GM21390 (cell line): ENCODE data around the gene LRRC72.
"Not testable (repeated sequence)": the region's sequence is repeated elsewhere in the genome, so short reads cannot be mapped to it uniquely, and the experiment has no call there.

ENCODE experiments used
- ATAC-seq: cut with Tn5 transposase; IDR thresholded peaks from one replicate; pipeline ENCODE4 v1.9.1; 2021; ENCODE audit not compliant: unreplicated experiment

The LRRC72 gene

DNA sequence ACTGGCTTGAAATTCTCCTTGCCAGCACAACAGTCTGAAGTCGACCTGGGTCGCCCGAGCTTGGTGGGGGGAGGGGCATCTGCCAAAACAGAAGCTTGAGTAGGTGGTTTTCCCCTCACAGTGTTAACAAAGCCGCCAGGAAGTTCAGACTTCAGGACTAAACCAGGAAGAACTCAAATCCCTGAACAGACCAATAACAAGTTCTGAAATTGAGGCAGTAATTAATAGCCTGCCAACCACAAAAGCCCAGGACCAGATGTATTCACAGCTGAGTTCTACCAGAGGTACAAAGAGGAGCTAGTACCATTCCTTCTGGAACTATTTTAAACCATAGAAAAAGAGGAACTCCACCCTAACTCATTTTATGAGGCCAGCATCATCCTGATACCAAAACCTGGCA, 45.3 kb downstream of the LRRC72 start:
- no peak for ATAC-seq

DNA sequence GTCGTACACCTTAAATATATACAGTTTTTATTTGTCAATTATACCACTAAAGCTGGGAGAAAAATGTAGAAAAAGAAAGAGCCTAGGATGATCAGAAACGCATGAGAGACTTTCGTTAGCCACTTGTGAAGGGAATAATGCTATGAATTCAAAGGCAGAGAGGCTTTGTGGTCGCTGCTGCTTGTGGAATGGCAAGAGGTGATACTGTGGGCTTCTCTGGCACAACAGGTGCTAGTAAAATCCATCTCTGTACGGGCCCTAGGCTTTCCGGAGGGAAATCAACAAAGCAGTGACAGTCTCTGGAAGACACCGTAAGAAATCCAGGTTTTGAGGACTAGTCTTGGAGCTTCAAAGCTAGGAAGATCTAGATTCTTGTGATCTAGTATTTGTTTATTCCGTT, 52.6 kb downstream of the LRRC72 start:
- ATAC-seq, result no peak

DNA sequence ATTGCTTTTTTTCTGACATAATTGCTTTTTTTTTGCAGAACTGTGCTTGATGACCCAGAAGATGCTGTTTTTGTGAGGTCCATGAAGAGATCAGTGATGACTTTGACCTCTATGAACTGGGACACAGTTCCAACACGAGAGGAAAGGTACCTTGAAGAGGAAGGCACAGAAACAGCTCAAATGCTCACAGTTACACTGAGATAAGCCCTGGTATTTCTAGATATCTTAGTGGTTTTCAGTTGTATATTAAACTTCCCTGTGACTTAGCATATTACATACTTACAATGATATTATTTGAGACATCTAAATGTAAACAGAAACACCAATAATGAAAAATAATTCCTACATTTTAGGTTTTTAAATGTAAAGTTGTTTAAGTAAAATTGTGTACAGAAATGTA, 54.7 kb downstream of the LRRC72 start:
- no peak for ATAC-seq

GRCh38 chr7:16583834-16584233, 57.2 kb downstream of the LRRC72 start:
- no peak for ATAC-seq

DNA sequence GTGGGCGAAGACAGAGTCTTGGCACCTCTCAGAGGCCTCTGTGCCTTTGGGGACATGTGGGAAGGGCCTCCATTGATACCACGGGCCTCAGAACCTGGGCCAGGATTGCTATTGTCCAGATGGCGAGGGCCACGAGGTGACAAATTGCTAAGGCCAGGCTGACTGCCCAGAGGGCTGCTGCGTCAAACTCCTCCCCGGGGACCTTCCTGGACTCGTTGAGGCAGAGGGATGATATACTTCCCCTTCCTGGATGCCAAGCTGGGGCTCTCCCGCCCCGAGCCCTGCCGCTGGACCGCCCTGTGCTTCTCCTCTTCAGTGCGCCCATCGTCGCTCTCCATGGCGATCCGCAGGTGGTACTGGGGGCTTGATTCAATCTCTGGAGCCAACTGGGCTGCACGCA, 58.9 kb downstream of the LRRC72 start:
- ATAC-seq, result no peak

GRCh38 chr7:16586081-16586874, 59.7 kb downstream of the LRRC72 start:
- no peak for ATAC-seq

DNA sequence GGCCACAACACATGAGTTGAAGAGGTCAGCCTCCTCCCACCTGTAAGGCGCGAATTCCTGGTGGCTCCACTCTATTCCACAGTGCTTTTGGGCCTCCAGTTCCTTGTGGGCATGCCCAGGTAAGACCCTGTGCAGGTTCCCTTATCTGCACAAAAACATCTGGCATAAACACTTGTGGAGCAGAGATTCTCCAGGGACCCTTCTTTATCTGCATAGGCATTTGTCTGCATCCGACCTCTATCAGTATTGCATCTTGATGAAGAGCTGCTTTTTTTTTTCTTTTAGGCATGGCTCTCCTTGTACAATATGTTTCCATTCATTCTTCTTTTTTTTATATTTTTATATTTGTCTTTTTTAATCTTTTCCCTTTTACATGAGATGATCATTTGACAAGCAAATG, 60.5 kb downstream of the LRRC72 start:
- ATAC-seq, result no peak

DNA sequence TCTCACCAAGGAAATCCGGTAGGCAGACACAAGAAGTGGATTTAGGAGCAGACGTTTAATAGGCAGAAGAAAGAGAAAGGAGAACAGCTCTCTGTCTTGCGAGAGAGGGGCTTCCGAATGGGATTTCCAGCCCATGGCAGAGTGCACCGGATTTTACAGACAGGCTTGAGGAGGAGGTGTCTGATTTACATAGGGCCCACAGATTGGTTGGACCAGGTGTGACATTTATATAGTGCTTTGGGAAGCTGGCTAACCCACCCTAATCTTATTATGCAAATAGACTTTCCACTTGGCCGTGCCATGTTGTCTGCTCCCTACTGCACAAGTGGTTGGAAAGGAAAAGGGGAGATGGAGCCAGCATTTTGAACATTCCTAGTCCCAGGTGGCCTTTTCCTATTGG, 61.2 kb downstream of the LRRC72 start:
- ATAC-seq, result no peak

DNA sequence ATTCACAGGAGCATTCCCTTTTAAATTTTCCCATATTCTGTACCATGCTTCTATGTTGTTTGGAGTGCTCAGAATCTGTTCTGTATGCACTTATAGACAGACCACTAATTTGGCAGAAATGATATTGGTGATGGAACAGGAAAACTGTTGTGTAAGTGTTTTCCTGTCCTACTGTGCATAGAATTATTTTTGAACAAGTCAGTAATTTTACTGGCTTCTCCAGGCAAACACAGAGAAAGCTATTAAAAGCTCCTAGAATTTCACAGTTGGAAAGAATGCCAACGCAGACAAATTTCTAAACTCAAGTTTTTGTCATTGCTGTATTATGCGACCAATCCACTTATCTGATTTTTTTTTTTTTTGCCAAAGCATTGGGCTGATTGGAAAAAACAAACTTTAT, 63.3 kb downstream of the LRRC72 start:
- ATAC-seq, result no peak

DNA sequence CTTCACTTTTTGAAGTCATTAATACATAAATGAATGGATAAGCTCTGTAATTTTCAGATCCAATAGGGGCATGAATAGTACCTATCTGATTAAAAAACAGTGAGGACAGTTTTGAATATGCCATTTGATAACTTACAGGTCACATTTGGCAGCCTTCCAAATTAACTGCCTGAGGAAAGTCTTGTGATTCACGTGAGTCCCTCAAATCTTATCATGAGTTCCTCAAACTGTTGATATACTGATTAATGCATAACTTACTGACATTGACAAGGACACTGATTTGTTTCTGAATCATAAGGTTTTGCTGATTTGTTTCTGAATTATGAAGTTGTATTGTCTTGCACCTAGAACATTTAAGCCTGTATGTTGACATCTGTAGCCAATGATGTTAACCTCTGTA, 63.8 kb downstream of the LRRC72 start:
- no peak for ATAC-seq

GRCh38 chr7:16592395-16592794, 65.8 kb downstream of the LRRC72 start:
- ATAC-seq, result no peak

- ATAC-seq, result no peak
Measured at GRCh38 chr7:16594061-16594460, 67.4 kb downstream of the LRRC72 start.

DNA sequence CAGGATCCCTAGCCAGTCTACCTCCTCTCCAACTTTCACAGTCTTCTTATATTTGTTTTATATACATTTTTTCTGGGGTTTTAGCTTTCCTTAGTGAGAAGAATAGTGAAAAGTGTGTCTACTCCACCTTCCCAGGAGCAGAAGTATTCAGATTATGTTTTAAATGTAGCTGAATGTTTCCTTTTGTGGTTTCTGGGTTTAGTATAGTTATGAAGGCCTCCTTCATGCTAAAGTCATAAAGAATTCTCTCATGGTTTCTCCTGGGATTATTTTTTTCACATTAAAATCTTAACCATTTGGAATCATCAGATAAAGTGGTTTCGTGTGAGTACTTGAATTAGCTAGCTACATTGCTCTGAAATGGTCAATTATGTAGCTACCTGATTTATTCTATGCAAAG, 68.1 kb downstream of the LRRC72 start:
- no peak for ATAC-seq

- ATAC-seq, result not testable (repeated sequence)
Measured at GRCh38 chr7:16595596-16595995, 69.0 kb downstream of the LRRC72 start.

GRCh38 chr7:16598015-16598414, 71.4 kb downstream of the LRRC72 start:
- ATAC-seq, result no peak

DNA sequence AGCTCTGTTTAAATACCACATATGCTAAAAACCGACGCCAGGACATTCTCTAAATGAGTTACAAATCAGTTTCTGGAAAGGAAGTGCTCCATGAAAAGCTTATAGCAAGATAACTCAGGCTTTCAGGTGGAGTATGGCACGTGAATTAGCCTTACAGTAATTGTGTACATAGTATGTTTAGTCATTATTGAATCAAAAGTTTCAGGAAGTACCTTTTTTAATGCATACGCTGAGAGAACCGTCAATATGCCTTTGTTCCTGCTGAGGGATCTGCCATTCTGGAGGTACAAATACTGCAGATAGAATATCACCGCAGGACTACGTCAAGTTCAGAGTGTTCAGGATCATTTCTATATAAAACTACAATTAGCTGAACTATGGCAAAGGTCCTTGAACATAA, 73.2 kb downstream of the LRRC72 start:
- ATAC-seq, result no peak

DNA sequence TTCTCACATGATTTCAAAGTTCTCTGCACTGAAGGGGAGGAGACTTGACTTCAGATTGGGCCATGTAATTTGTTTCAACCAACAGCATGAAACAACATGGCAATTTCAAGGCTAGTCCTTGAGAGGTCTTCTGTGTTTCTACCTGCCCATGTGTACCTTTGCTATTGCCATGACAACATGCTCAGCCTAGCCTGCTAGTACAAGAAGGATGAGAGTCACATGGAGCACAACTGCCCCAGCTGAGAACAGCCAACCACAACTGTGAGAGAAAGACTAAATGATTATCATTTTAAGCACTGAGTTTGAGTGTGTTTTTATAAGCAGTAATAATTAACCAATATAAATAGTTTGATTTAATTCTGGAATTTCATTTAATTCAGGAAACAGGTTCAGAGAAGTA, 77.0 kb downstream of the LRRC72 start:
- no peak for ATAC-seq

GRCh38 chr7:16604054-16604453, 77.4 kb downstream of the LRRC72 start:
- no peak for ATAC-seq

DNA sequence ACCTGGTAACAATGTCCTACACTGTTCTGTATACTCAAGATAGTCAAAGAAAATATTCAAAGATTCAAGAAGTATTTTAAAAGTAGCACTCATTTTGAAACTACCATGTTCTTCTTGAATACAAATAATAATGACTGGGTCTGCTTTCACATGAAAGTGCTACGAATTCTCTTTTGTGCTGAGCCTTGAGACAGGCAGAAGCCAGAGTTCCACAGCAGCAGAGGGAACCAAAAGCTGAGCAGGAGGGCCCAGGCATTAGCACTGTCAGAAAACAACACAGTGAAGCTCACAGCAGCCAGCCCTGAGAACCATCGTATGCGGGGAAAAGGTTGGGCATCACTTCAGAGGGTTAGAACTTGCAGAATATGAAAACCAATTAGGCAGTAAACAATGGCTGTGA, 80.1 kb downstream of the LRRC72 start:
- no peak for ATAC-seq

- ATAC-seq, result peak; percentile 85
Measured at GRCh38 chr7:16609842-16610450, 83.3 kb downstream of the LRRC72 start.

GRCh38 chr7:16611711-16612110, 85.1 kb downstream of the LRRC72 start:
- no peak for ATAC-seq

- ATAC-seq, result no peak
Measured at GRCh38 chr7:16615228-16615627, 88.6 kb downstream of the LRRC72 start.

GRCh38 chr7:16616122-16616521, 89.5 kb downstream of the LRRC72 start:
- no peak for ATAC-seq
